Measurements from ENCODE around the gene ATP13A5.

GRCh38 chr3:193388361-193388760, 9.8 kb upstream of the ATP13A5 start:
- TF ChIP-seq POLR2AphosphoS5 (IDR thresholded peaks at IDR 0.05) (no peak), CTCF (IDR thresholded peaks at IDR 0.05) (no peak), POLR2A (IDR thresholded peaks at IDR 0.05) (no peak)
